Upper lobe of left lung (tissue), 4 donors: ENCODE results near the gene TTBK2.

ENCODE experiments used
- EP300 ChIP-seq, 4 donors: sonication (generic); formaldehyde crosslinking; IDR thresholded peaks; one replicate each; pipeline ENCODE4 v1.5.1; 2017; ENCODE audit warnings: antibody characterized with exemption in 4 of 4, control low read depth in 2 of 4
- POLR2A ChIP-seq, 4 donors: fragments of 450-650 bp; IDR thresholded peaks; one replicate each; pipeline ENCODE4 v1.5.1; 2016 to 2017; ENCODE audit warnings: antibody characterized with exemption in 4 of 4, mild to moderate bottlenecking in 2 of 4
- POLR2AphosphoS5 ChIP-seq, 2 donors: sonication (generic); formaldehyde crosslinking; IDR thresholded peaks; one replicate each; pipeline ENCODE4 v1.5.1; 2017; ENCODE audit warnings: antibody characterized with exemption in 2 of 2
- TF ChIP-seq, protein P1 (sequence below), 6 experiments: fragments of 450-650 bp in 4 of 6; fragments of 200-600 bp in 2 of 6; sonication (generic) in 2 of 6; IDR thresholded peaks; one replicate each; pipeline ENCODE4 v1.5.1; 2016 to 2019; ENCODE audit warnings: antibody characterized with exemption in 6 of 6

DNA sequence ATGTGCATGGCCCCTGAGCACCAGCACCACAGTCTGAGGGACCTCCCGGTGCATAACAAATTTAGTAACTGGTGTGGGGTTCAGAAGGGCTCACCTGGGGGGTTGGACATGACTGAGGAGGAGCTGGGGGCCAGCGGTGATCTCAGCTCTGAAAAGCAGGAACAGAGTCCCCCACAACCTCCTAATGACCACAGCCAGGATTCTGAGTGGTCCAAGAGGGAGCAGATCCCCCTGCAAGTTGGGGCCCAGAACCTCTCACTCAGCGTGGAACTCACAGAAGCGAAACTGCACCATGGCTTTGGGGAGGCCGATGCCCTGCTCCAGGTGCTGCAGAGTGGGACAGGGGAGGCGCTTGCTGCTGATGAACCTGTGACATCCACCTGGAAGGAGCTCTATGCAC lies 226.6 kb downstream of the TTBK2 start:
- TF ChIP-seq, protein P1, sequence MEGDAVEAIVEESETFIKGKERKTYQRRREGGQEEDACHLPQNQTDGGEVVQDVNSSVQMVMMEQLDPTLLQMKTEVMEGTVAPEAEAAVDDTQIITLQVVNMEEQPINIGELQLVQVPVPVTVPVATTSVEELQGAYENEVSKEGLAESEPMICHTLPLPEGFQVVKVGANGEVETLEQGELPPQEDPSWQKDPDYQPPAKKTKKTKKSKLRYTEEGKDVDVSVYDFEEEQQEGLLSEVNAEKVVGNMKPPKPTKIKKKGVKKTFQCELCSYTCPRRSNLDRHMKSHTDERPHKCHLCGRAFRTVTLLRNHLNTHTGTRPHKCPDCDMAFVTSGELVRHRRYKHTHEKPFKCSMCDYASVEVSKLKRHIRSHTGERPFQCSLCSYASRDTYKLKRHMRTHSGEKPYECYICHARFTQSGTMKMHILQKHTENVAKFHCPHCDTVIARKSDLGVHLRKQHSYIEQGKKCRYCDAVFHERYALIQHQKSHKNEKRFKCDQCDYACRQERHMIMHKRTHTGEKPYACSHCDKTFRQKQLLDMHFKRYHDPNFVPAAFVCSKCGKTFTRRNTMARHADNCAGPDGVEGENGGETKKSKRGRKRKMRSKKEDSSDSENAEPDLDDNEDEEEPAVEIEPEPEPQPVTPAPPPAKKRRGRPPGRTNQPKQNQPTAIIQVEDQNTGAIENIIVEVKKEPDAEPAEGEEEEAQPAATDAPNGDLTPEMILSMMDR (IDR thresholded peaks at IDR 0.05): no peak
- TF ChIP-seq POLR2A (IDR thresholded peaks at IDR 0.05) (no peak), POLR2AphosphoS5 (IDR thresholded peaks at IDR 0.05) (no peak), EP300 (IDR thresholded peaks at IDR 0.05) (no peak)
